Activated T-helper 17 cell treated with anti-CD3 and anti-CD28 coated beads, Interleukin-2, amount 50 U/mL, for 72 hours (primary cell): ENCODE data around the gene PMAIP1. TPM values are rescaled to one million over a fixed set of nuclear protein-coding genes. Genes with fewer than 3 reads are reported as not detected.

Experiments used
- ATAC-seq: fragments of 150-1000 bp; cut with Tn5 transposase; replicated peaks from 2 replicates; pipeline ENCODE4 v1.10.0; 2021; ENCODE audit warnings: mild to moderate bottlenecking, moderate library complexity
- H3K27ac Mint-ChIP-seq: one replicate; pipeline ENCODE4 v1.8.0; 2022; ENCODE audit warnings: mixed read lengths
- H3K27me3 Mint-ChIP-seq: one replicate; pipeline ENCODE4 v1.8.0; 2022; ENCODE audit warnings: mixed read lengths
- H3K36me3 Mint-ChIP-seq: one replicate; pipeline ENCODE4 v1.8.0; 2022; ENCODE audit warnings: low read depth, mild to moderate bottlenecking, mixed read lengths
- H3K4me1 Mint-ChIP-seq: one replicate; pipeline ENCODE4 v1.8.0; 2022; ENCODE audit warnings: mixed read lengths
- H3K4me3 Mint-ChIP-seq: one replicate; pipeline ENCODE4 v1.8.0; 2022; ENCODE audit warnings: mild to moderate bottlenecking, mixed read lengths
- H3K9me3 Mint-ChIP-seq: one replicate; pipeline ENCODE4 v1.8.0; 2022; ENCODE audit warnings: mixed read lengths
- total RNA-seq, 2 donors: library from RNA; stranded (reverse); gene quantifications; one replicate each; pipeline ENCODE4 v1.2.3, GENCODE V29; 2022

PMAIP1 gene
- total RNA-seq, 2 donors from 2014 or later: 62.7 to 83.1 TPM

DNA sequence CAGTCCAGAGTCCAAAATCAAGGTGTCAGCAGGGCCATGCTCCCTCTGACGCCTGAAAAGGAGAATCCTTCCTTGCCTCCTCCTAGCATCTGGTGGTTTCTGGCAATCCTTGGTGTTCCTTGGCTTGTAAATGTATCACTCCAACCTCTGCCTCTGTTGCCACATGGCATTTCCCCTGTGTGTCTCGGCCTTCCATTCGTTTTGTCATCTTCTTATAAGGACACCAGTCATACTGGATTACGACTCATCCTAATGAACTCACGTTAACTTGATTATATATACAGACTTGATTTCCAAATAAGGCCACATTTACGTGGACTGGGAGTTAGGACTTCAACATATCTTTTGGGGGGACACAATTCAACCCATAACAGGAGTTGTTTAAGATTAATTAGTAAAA lies 15.8 kb downstream of the PMAIP1 start:
- Mint-ChIP-seq H3K4me3 (no peak overlapping the region), H3K36me3 (no peaks in the 10 kb centered on the region), H3K27ac (no peak overlapping the region), H3K9me3 (no peaks in the 10 kb centered on the region), H3K27me3 (peaks cover 4% of the 10 kb centered on the region), H3K4me1 (peaks cover 9% of the 10 kb centered on the region)
- ATAC-seq: no peak

DNA sequence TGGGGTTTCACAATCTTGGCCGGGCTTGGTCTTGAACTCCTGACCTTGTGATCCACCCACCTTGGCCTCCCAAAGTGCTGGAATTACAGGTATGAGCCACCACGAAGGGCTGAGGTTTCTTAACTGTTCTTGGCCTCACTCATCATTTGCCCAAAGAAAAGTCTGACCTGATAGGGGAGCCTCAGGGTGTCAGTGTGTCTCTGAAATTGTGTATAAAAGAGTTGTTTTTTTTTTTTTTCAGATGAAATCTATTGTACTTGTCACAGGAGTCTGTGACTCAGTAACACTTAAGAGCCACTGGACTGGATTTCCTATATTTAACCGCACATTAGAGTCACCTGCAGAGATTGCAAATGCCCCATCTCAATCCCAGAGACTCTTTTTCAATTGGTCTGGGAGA lies 16.9 kb downstream of the PMAIP1 start:
- Mint-ChIP-seq H3K27me3 (peaks cover 4% of the 10 kb centered on the region), H3K36me3 (no peaks in the 10 kb centered on the region), H3K4me1 (peaks cover 15% of the 10 kb centered on the region), H3K27ac (no peak overlapping the region), H3K4me3 (no peak overlapping the region), H3K9me3 (no peaks in the 10 kb centered on the region)
- ATAC-seq: no peak

DNA sequence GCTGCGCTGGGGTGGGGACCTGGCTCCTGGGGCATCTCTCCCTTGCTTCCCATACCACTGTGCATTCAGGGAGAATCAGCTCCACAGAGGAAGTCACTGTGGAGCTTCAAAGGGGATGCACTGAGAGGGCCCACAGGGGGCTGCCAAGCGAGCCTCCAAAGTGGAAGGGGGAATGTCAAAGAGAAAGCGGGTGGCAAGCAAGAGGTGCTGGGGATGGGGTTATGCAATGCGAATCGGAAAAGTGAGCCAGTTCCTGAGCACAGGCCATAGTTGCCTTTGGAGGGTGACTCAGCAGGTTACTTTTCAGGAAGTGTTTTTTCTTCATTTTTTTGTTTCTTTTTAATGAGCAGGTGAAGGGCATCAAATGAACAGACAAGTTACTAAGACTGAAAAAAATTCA lies 17.6 kb downstream of the PMAIP1 start:
- no peak overlapping the region for H3K4me3 Mint-ChIP-seq
- peaks cover 4% of the 10 kb centered on the region for H3K27me3 Mint-ChIP-seq
- peaks cover 18% of the 10 kb centered on the region for H3K4me1 Mint-ChIP-seq
- H3K27ac Mint-ChIP-seq: no peak overlapping the region
- no peaks in the 10 kb centered on the region for H3K36me3 Mint-ChIP-seq
- no peaks in the 10 kb centered on the region for H3K9me3 Mint-ChIP-seq
- ATAC-seq: no peak

DNA sequence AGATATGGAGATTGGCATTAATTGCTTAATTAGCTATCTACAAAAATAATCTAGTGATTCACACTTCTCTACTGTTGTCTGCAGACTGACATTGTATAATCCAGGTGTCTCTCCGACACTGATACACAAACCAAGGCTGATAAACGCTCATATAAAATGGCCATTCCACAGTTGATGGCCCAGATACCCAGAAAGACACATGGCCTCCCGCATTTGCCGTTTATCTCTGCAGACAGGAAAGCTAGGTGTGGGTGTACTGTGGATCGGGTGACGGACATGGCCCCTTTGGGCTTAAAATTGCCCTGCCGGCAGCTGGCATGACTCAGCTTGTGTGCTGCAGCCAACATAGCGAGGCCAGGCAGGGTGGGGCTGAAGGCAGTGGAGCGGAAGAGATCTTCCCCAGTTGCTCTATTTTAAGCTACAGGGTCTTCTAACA lies 18.5 kb downstream of the PMAIP1 start:
- H3K4me3 Mint-ChIP-seq: no peak overlapping the region
- no peak overlapping the region for H3K27ac Mint-ChIP-seq
- H3K4me1 Mint-ChIP-seq: peaks cover 18% of the 10 kb centered on the region
- no peaks in the 10 kb centered on the region for H3K36me3 Mint-ChIP-seq
- ATAC-seq: no peak
- peaks cover 4% of the 10 kb centered on the region for H3K27me3 Mint-ChIP-seq
- H3K9me3 Mint-ChIP-seq: no peaks in the 10 kb centered on the region

DNA sequence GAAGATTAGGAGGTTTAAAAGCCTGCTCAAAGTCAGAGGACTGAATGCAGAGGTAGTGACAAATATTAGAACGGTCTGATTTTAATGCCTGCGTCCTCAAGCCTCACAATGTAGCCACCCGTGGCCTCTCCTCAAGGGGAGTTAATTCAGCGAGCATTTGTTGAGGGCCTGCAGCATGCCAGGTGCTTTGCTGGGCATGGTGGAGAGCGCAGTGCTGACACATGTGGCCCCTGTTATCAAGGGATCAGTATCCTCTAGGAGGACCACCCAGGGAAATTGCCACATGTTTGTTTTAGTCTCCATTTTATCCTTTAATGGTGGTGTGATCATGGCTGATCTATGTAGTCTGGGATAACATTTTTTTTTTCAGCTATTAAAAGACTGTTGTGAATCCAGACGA lies 19.2 kb downstream of the PMAIP1 start:
- Mint-ChIP-seq H3K4me1 (peaks cover 18% of the 10 kb centered on the region), H3K4me3 (no peak overlapping the region), H3K27me3 (peaks cover 4% of the 10 kb centered on the region), H3K9me3 (no peaks in the 10 kb centered on the region), H3K27ac (no peak overlapping the region), H3K36me3 (no peaks in the 10 kb centered on the region)
- ATAC-seq: no peak

DNA sequence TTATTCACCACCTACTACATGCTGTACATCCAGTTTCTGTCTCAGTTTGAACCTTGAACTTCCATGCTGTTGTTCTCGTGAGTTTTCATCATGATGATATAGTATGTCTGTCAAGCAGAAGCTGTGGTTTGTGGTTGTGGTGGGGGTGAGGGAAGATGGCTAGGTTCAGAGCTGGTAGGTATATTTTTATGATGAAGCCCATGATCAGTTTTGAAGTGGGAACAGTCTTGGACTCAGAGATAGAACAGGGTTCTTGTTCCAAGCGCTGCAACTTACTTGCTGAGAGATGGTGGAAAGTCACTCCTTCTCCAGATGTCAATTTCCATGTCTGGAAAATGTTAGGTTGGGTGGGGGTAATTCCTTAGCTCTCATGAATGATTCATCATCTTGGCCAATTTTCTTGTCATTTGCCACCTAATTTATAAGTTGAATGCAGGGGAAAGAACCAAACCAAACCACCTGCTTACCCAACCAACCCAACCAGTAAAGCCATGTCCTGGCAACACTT lies 21.6 kb downstream of the PMAIP1 start:
- Mint-ChIP-seq H3K9me3 (no peaks in the 10 kb centered on the region), H3K4me3 (peak overlapping the region; percentile 20), H3K27me3 (peaks cover 7% of the 10 kb centered on the region), H3K27ac (peak overlapping the region; percentile 60), H3K4me1 (peaks cover 19% of the 10 kb centered on the region), H3K36me3 (no peaks in the 10 kb centered on the region)
- peak; percentile 87 for ATAC-seq

DNA sequence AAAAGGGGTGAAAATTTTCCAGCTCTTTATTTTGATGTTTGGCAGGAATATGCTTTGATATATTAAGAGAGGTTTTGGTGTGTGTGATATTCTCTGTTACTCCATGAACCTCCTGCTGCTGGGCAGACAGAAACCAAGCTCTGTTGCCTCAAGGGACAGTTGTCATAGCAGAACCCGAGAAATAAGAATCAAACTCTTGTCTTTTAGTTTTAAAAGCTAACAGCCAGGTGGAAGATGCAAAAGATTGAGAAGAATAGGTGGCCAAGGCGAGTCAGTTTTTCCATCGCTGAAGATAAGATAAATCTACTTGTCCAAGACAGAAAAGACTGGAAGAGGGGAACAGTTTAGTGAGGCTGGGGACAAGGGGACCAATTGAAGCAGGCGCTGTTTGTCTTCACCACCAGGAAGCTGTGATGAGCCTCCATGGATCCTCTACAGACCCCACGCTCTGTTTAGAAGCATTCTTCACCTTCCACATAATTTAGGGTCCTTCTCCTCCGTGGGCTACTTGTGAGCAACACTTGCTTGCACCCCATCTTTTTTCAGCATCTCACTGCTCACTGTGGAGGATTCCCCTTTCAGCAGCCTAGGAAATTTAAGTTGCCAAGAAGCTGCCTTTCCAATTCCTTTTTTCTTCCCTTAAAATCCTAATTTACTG lies 23.9 kb downstream of the PMAIP1 start:
- Mint-ChIP-seq H3K36me3 (no peaks in the 10 kb centered on the region), H3K4me1 (peaks cover 30% of the 10 kb centered on the region), H3K9me3 (no peaks in the 10 kb centered on the region), H3K27ac (no peak overlapping the region), H3K27me3 (peaks cover 7% of the 10 kb centered on the region), H3K4me3 (no peak overlapping the region)
- ATAC-seq: no peak

DNA sequence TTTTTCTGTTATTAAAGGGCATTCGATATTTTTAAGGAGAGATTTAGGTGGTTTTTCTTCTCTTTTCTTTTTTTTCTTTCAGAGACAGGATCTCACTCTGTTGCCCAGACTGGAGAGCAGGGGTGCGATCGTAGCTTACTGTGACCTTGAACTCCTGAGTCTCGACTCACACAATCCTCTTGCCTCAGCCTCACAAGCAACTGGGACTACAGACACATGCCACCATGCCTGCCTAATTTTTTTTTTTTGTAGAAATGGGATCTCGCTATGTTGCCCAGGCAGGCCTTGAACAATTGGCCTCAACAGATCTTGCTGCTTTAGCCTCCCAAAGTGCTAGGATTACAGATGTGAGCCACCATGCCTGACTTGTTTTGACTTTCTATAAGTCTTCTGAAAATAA lies 26.3 kb downstream of the PMAIP1 start:
- no peak overlapping the region for H3K4me3 Mint-ChIP-seq
- no peaks in the 10 kb centered on the region for H3K9me3 Mint-ChIP-seq

DNA sequence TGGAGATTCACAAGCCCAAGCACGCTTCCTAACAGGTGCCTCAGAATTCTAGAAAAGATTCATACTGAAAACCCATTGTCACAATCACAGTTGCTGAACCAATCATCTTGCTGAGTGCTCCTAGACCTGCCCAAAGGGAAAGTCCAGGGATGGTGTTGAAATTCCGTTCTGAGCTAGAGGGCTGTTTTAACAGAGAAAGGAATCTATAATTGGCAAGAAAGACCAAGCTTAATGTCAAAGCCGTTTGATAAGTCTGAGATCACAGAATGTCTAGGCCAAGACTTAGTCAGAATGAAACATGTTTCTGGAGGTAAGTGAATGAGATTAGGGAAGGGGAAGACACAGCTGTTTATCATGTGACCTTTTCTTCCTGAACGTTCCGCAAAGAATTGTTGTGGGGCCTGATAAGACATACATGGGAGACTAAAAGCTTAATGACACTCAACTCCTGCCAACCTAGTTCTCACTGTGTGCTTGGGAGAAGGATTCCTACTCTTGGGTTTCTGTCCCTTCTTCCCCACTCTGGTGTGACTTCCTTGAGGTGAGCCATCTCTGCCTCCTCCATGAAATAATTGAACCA lies 27.5 kb downstream of the PMAIP1 start:
- Mint-ChIP-seq H3K36me3 (no peaks in the 10 kb centered on the region), H3K27ac (peak overlapping the region; percentile 86), H3K4me1 (peaks cover 17% of the 10 kb centered on the region), H3K4me3 (peak overlapping the region; percentile 52), H3K9me3 (no peaks in the 10 kb centered on the region), H3K27me3 (peaks cover 3% of the 10 kb centered on the region)
- peak; percentile 93 for ATAC-seq

More for the DNA sequence above, 26.3 kb downstream of the PMAIP1 start:
- Mint-ChIP-seq H3K36me3 (no peaks in the 10 kb centered on the region), H3K4me1 (peaks cover 26% of the 10 kb centered on the region), H3K27ac (peak overlapping the region; percentile 86), H3K27me3 (peaks cover 3% of the 10 kb centered on the region)
- no peak for ATAC-seq

DNA sequence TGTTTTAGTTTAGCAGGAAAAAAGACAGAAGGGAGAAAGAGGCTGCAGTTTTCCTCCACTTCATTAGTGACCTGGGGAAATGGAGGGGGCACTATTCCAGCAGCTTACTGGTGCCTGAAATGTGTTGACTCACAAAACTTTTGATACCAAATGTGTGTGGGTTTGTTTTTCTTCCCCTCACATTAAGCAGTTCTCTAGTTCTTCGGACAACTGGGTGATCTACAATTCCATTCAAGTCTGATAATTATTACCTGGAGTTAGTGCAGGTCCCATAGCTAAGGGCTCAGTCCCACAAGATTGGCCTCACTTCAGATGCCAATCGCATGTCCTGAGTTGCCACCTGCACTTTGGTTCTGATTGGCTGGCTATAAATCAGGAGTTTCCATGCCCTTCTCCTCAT lies 28.4 kb downstream of the PMAIP1 start:
- H3K27ac Mint-ChIP-seq: peak overlapping the region; percentile 86
- no peaks in the 10 kb centered on the region for H3K9me3 Mint-ChIP-seq
- H3K4me3 Mint-ChIP-seq: peak overlapping the region; percentile 52
- ATAC-seq: no peak
- peaks cover 17% of the 10 kb centered on the region for H3K4me1 Mint-ChIP-seq
- peaks cover 7% of the 10 kb centered on the region for H3K27me3 Mint-ChIP-seq
- no peaks in the 10 kb centered on the region for H3K36me3 Mint-ChIP-seq

DNA sequence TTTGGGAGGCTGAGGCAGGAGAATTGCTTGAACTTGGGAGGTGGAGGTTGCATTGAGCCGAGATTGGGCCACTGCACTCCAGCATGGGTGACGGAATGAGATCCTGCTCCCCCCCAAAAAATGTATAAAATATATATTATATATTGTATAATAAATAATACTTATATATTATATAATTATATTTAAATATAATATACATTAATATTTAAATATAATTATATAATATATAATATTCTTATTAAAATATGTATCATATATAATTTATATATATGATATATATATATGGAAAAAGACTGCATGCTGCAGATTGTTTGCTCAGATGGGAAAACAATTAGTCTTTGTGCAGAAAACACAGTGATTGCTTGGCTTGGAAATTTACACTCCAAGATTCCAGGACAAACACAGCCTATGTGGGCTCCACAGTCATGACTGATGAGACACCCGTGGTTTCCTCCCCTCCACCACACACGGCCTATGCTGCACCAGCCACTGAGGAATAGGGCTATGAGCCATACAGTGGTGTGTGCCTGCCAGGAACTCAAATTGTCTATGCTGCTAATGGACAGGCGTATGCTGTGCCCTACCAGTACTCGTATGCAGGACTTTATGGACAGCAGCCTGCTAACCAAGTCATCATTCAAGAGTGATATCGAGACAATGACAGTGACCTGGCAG lies 30.0 kb downstream of the PMAIP1 start:
- no peaks in the 10 kb centered on the region for H3K9me3 Mint-ChIP-seq
- peaks cover 17% of the 10 kb centered on the region for H3K4me1 Mint-ChIP-seq
- no peak overlapping the region for H3K4me3 Mint-ChIP-seq
- peaks cover 4% of the 10 kb centered on the region for H3K27me3 Mint-ChIP-seq
- no peak overlapping the region for H3K27ac Mint-ChIP-seq
- H3K36me3 Mint-ChIP-seq: no peaks in the 10 kb centered on the region
- ATAC-seq: peak; percentile 33

DNA sequence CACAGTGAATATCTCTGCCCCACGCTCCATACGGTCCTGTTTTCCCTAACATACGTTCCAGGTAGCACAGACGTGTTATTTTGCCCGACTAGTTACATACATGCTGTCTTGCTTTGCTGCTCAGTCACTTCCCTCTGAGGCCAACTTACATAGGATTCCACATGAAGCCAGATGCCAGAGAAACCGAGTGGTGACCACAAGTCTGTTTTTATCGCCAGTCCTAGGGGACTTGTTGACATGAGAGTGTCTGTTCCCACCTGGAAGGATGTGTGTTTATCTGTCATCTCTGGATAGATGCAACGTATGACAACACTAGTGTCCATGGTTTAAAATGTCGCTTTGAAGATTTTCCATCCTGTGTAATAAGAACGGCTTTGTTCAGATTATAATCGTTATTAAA lies 32.6 kb downstream of the PMAIP1 start:
- no peak for ATAC-seq
- no peaks in the 10 kb centered on the region for H3K36me3 Mint-ChIP-seq
- peaks cover 8% of the 10 kb centered on the region for H3K27me3 Mint-ChIP-seq
- H3K4me3 Mint-ChIP-seq: no peak overlapping the region
- H3K9me3 Mint-ChIP-seq: no peaks in the 10 kb centered on the region
- H3K4me1 Mint-ChIP-seq: peaks cover 6% of the 10 kb centered on the region
- no peak overlapping the region for H3K27ac Mint-ChIP-seq

DNA sequence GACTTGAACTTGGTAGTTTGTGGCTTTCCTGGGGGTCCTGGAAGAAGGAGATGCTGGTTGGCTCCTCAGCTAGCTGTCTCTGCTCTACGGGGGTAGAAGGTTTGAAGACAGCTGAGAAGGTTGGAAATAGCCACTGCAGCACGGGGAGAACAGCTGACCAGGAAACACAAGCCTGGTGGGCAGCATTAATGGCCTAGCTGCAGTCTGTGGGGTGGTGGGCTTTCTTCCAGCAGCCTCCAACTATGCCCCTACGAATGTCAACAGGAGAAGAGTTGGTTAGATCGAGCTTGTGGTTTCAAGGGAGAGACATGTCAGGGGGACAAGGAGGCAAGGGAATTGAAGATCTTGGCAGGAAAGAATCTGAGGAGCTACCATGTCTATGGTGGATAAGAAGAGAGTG lies 38.9 kb downstream of the PMAIP1 start:
- no peaks in the 10 kb centered on the region for H3K9me3 Mint-ChIP-seq
- no peaks in the 10 kb centered on the region for H3K4me1 Mint-ChIP-seq
- peaks cover 5% of the 10 kb centered on the region for H3K27me3 Mint-ChIP-seq
- H3K27ac Mint-ChIP-seq: no peak overlapping the region
- H3K36me3 Mint-ChIP-seq: no peaks in the 10 kb centered on the region
- no peak for ATAC-seq
- no peak overlapping the region for H3K4me3 Mint-ChIP-seq

DNA sequence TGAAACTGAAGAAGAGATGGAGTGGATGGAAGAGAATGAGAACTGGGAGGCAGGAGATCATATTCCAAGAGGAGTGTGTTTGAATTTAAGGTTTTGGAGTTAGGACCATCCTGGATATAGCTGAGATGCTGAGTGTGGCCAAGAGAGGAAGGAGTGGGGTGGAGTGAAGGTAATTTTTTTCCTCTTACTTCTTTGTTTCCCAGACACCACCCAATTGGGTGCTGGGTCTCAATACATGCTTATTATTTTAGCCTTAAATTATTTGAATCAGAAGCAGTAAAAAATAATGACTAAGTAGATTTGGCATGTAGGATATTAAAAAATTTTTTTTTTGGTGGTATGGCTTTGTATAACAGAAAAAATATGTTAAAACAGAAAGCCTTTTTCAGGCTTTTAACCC lies 39.3 kb downstream of the PMAIP1 start:
- ATAC-seq: no peak
- no peaks in the 10 kb centered on the region for H3K36me3 Mint-ChIP-seq
- no peaks in the 10 kb centered on the region for H3K4me1 Mint-ChIP-seq
- H3K27me3 Mint-ChIP-seq: peaks cover 5% of the 10 kb centered on the region
- H3K4me3 Mint-ChIP-seq: no peak overlapping the region
- H3K9me3 Mint-ChIP-seq: no peaks in the 10 kb centered on the region
- H3K27ac Mint-ChIP-seq: no peak overlapping the region

DNA sequence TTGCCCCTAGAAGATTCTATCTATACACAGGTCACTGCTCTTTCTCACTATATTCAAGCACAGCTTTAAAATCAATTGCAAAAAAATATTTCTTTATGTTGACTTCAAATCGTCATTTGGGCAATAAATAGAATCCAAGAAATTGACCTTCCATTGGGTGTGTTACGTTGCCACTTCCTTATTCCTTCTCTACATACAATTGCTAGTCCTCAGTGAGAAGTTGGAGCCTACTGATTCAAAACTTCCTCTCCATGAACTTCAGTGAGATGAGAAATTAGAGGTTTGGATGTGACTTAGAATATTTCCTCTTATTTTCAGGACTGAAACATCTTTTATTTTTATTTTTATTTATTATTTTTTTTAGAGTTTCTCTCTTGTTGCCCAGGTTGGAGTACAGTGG lies 40.3 kb downstream of the PMAIP1 start:
- Mint-ChIP-seq H3K4me3 (no peak overlapping the region), H3K27me3 (peaks cover under 1% of the 10 kb centered on the region), H3K9me3 (no peaks in the 10 kb centered on the region), H3K36me3 (no peaks in the 10 kb centered on the region), H3K27ac (no peak overlapping the region), H3K4me1 (no peaks in the 10 kb centered on the region)
- ATAC-seq: no peak
